ENCODE data around the gene SHB. TPM values are rescaled to one million over a fixed set of nuclear protein-coding genes. Genes with fewer than 3 reads are reported as not detected.

Gene SHB
- total RNA-seq, 4 donors from 2014 or later, result 27.6 to 42.6 (median 34.5) TPM

DNA sequence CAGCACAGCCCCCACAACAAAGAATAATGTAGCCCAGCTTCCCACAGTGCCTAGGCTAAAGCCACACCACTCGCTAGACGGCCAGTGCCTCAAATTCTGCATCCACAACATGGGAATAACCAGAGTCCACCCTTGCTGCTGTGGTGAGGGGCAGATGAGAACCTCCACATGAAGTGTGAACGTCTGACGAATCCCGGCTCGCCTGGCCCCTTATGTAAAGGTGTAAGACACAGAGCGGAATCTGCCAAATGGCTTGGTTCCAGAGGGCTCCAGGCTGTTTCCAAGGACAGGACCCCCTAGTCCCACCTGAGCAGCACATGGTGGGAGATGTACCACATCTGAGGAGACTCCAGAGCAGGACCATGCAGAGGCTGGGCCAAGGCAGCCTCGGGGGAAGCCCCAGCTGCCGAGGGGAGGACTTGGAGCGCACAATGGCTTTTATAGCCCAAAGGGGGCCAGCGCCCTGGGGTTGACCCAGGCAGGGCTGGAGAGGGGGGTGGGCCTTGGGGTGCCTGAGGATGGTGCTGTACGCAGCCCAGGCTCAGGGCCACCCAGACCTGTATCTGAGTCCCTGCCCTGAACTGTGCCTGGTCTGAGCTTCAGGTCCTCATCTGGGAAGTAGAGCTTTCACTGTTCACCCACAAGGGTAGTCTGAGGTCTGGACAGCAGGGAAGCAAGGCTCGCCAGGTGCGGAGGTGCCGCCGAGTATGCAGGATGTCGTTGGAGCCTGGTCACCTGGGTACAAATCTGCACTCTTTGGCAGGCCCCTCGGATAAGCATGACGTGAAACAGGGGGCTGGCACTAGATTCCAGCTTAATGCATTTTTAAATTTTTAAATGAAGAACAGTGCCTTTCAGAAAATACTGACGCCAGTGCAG lies 140.2 kb downstream of the SHB start:
- WGBS, 2 donors, result 83 to 86% methylated on average over 20 of the region's 20 CpGs
- no peak overlapping the region for H3K4me3 ChIP-seq (ENCODE audit: low read depth, poor library complexity, severe bottlenecking)
- TF ChIP-seq, protein P1, sequence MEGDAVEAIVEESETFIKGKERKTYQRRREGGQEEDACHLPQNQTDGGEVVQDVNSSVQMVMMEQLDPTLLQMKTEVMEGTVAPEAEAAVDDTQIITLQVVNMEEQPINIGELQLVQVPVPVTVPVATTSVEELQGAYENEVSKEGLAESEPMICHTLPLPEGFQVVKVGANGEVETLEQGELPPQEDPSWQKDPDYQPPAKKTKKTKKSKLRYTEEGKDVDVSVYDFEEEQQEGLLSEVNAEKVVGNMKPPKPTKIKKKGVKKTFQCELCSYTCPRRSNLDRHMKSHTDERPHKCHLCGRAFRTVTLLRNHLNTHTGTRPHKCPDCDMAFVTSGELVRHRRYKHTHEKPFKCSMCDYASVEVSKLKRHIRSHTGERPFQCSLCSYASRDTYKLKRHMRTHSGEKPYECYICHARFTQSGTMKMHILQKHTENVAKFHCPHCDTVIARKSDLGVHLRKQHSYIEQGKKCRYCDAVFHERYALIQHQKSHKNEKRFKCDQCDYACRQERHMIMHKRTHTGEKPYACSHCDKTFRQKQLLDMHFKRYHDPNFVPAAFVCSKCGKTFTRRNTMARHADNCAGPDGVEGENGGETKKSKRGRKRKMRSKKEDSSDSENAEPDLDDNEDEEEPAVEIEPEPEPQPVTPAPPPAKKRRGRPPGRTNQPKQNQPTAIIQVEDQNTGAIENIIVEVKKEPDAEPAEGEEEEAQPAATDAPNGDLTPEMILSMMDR (IDR thresholded peaks at IDR 0.05), result no peak
- TF ChIP-seq POLR2A (IDR thresholded peaks at IDR 0.05), result no peak
- no peak for DNase-seq (ENCODE audit: low spot score in 2 of 2)
- intact Hi-C loops (cut with DNase I; ENCODE audit: low total_unique reads), result no loop called here

DNA sequence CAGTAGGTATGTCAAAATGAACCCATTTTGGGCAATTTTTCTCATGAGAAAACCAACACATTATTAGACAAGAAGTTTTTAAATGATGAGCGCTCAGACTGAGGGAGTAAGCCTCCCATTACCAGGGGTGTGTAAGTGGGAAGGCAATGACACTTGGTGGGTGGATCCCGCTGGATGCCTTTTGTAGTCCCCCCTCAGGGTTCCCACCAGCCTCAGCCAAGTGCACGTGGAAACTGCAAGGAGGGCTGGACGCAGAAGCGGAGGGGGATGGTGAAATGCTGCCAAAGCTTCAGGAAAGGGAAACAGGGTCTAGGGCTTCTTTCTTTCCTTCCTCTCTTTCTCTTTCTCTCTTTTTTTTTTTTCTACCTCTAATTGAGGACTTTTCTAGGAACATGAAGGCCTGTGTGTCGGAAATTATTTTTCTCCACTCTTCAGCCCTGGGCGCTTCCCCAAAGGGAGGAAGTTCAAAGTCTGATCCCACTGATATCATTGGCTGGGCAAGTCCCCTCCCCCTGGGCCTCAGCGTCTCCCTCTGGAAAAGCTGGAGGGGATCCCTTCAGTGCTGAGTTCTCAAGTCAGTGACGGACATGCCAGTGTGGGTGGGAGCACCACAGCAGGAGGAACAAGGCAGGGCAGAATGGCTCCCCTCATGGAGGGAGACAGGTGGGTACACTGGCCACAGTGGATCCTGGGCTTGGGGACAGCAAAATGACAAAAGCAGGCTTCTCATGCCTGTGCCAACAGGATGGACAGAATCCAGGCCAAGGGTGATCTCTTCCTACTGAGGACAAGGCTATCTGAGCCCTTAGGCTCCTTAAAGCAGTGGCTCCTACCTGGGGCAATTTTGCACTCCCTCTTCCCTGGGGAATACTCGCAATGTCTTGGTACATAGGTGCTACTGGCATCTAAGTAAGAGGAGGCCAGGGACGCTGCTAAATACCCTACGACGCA lies 141.2 kb downstream of the SHB start:
- 88% methylated on average over 13 of the region's 13 CpGs for WGBS, 2 donors
- intact Hi-C loops (cut with DNase I; ENCODE audit: low total_unique reads), result no loop called here
- no peak overlapping the region for H3K4me3 ChIP-seq (ENCODE audit: low read depth, poor library complexity, severe bottlenecking)
- no peak for DNase-seq (ENCODE audit: low spot score in 2 of 2)
- TF ChIP-seq POLR2A (IDR thresholded peaks at IDR 0.05), result no peak
- TF ChIP-seq, protein P1 (IDR thresholded peaks at IDR 0.05), result no peak

DNA sequence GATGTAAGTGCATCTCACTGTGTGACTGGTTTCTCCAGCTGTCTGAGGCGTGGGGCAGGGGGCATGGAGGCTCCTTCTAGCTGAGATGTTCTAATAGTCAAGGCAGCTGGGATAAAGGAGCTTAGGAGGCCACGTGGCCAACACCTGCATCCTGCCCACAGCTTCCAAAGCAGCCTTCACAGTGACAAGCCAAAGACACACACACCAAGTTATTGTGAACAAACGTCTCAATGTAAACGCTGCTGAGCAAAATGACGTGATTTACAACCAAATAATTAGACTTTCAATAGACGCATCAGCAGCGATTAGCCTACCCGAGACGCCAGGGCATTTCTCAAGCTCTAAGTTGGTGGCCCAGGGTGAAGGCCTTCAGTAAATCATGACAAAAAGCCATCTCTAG lies 141.9 kb downstream of the SHB start:
- intact Hi-C loops (cut with DNase I; ENCODE audit: low total_unique reads), result no loop called here
- DNase-seq (ENCODE audit: low spot score in 2 of 2), result no peak
- TF ChIP-seq POLR2A (IDR thresholded peaks at IDR 0.05), result no peak
- TF ChIP-seq, protein P1 (IDR thresholded peaks at IDR 0.05), result no peak
- 79 to 84% methylated on average over 9 of the region's 9 CpGs for WGBS, 2 donors
- H3K4me3 ChIP-seq (ENCODE audit: low read depth, poor library complexity, severe bottlenecking), result no peak overlapping the region

DNA sequence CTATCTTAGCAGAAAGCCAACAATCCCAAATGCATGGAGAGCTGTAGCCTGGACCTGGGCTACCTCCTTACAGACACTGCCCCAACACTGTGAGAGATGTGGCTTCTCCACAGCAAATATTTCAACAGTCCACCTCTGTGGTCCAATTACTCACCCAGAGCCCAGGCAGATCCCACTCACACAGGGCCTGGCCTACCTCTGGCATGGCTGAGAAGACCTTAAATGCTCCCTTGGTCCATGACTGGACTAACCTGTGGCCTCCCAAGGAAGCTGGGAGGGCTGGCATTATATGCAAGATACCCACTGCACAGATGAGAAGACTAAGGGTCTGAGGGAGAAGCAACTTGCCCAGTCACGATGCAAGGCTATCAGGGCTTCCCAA lies 142.3 kb downstream of the SHB start:
- intact Hi-C loops (cut with DNase I; ENCODE audit: low total_unique reads), result no loop called here
- WGBS, 2 donors, result 94 to 100% methylated on average over 1 of the region's 1 CpG
- DNase-seq (ENCODE audit: low spot score in 2 of 2), result no peak

More for the DNA sequence above, 142.3 kb downstream of the SHB start:
- no peak for TF ChIP-seq POLR2A (IDR thresholded peaks at IDR 0.05)
- TF ChIP-seq, protein P1 (IDR thresholded peaks at IDR 0.05), result no peak
- no peak overlapping the region for H3K4me3 ChIP-seq (ENCODE audit: low read depth, poor library complexity, severe bottlenecking)

Measured in lower leg skin (tissue), 4 donors.